Peyer's patch (tissue), 4 donors: ENCODE results near the gene PDGFD.

ENCODE experiments used
- CTCF ChIP-seq, 6 experiments: fragments of 450-650 bp in 4 of 6; fragments of 200-600 bp in 2 of 6; sonication (generic) in 1 of 6; IDR thresholded peaks; one replicate each; pipeline ENCODE4 v1.5.1; 2017 to 2019; ENCODE audit warnings: antibody characterized with exemption in 6 of 6, mild to moderate bottlenecking in 3 of 6, moderate library complexity in 1 of 6
- POLR2A ChIP-seq, 2 donors: fragments of 450-650 bp; IDR thresholded peaks; one replicate each; pipeline ENCODE4 v1.5.1; 2017; ENCODE audit warnings: antibody characterized with exemption in 2 of 2, mild to moderate bottlenecking in 2 of 2, moderate library complexity in 2 of 2

GRCh38 chr11:103995896-103996295, 168.1 kb downstream of the PDGFD start:
- TF ChIP-seq POLR2A (IDR thresholded peaks at IDR 0.05) = no peak
- TF ChIP-seq CTCF (IDR thresholded peaks at IDR 0.05) = no peak
